Measurements from ENCODE around the gene SNAP91.

Gene SNAP91

GRCh38 chr6:83615025-83615999, 93.6 kb downstream of the SNAP91 start:
- Histone ChIP-seq H3K27me3 (ENCODE audit: control insufficient read depth, insufficient read depth, low read length) (no peaks in the 10 kb centered on the region), H3K9ac (ENCODE audit: low read length) (no peak overlapping the region), H3K36me3 (ENCODE audit: control insufficient read depth, insufficient read depth, low read length) (no peaks in the 10 kb centered on the region), H3K4me3 (ENCODE audit: low read length) (no peak overlapping the region), H3K27ac (ENCODE audit: low read depth, low read length) (no peak overlapping the region), H3K4me1 (ENCODE audit: control insufficient read depth, insufficient read depth, low read length) (no peaks in the 10 kb centered on the region)

- H3K9ac ChIP-seq (ENCODE audit: low read length), result no peak overlapping the region
- no peak overlapping the region for H3K27ac ChIP-seq (ENCODE audit: low read depth, low read length)
- H3K27me3 ChIP-seq (ENCODE audit: control insufficient read depth, insufficient read depth, low read length), result no peaks in the 10 kb centered on the region
- no peaks in the 10 kb centered on the region for H3K36me3 ChIP-seq (ENCODE audit: control insufficient read depth, insufficient read depth, low read length)
- H3K4me3 ChIP-seq (ENCODE audit: low read length), result no peak overlapping the region
- H3K4me1 ChIP-seq (ENCODE audit: control insufficient read depth, insufficient read depth, low read length), result no peaks in the 10 kb centered on the region
Measured at GRCh38 chr6:83613378-83613777, 95.5 kb downstream of the SNAP91 start.

- H3K27ac ChIP-seq (ENCODE audit: low read depth, low read length), result no peak overlapping the region
- no peaks in the 10 kb centered on the region for H3K4me1 ChIP-seq (ENCODE audit: control insufficient read depth, insufficient read depth, low read length)
- H3K27me3 ChIP-seq (ENCODE audit: control insufficient read depth, insufficient read depth, low read length), result no peaks in the 10 kb centered on the region
- no peaks in the 10 kb centered on the region for H3K36me3 ChIP-seq (ENCODE audit: control insufficient read depth, insufficient read depth, low read length)
- H3K9ac ChIP-seq (ENCODE audit: low read length), result no peak overlapping the region
- no peak overlapping the region for H3K4me3 ChIP-seq (ENCODE audit: low read length)
Measured at GRCh38 chr6:83609248-83609647, 99.7 kb downstream of the SNAP91 start.

GRCh38 chr6:83605517-83605916, 103.4 kb downstream of the SNAP91 start:
- no peak overlapping the region for H3K4me3 ChIP-seq (ENCODE audit: low read length)
- no peak overlapping the region for H3K27ac ChIP-seq (ENCODE audit: low read depth, low read length)

GRCh38 chr6:83603551-83603950, 105.3 kb downstream of the SNAP91 start:
- no peak overlapping the region for H3K9ac ChIP-seq (ENCODE audit: low read length)
- no peak overlapping the region for H3K27ac ChIP-seq (ENCODE audit: low read depth, low read length)
- H3K27me3 ChIP-seq (ENCODE audit: control insufficient read depth, insufficient read depth, low read length), result no peaks in the 10 kb centered on the region
- H3K36me3 ChIP-seq (ENCODE audit: control insufficient read depth, insufficient read depth, low read length), result no peaks in the 10 kb centered on the region
- H3K4me3 ChIP-seq (ENCODE audit: low read length), result no peak overlapping the region
- no peaks in the 10 kb centered on the region for H3K4me1 ChIP-seq (ENCODE audit: control insufficient read depth, insufficient read depth, low read length)

More at GRCh38 chr6:83605517-83605916, 103.4 kb downstream of the SNAP91 start:
- Histone ChIP-seq H3K9ac (ENCODE audit: low read length) (no peak overlapping the region), H3K4me1 (ENCODE audit: control insufficient read depth, insufficient read depth, low read length) (no peaks in the 10 kb centered on the region), H3K36me3 (ENCODE audit: control insufficient read depth, insufficient read depth, low read length) (no peaks in the 10 kb centered on the region), H3K27me3 (ENCODE audit: control insufficient read depth, insufficient read depth, low read length) (no peaks in the 10 kb centered on the region)

- H3K4me1 ChIP-seq (ENCODE audit: control insufficient read depth, insufficient read depth, low read length), result no peaks in the 10 kb centered on the region
- no peak overlapping the region for H3K4me3 ChIP-seq (ENCODE audit: low read length)
- H3K27ac ChIP-seq (ENCODE audit: low read depth, low read length), result no peak overlapping the region
- H3K9ac ChIP-seq (ENCODE audit: low read length), result no peak overlapping the region
- no peaks in the 10 kb centered on the region for H3K36me3 ChIP-seq (ENCODE audit: control insufficient read depth, insufficient read depth, low read length)
- H3K27me3 ChIP-seq (ENCODE audit: control insufficient read depth, insufficient read depth, low read length), result no peaks in the 10 kb centered on the region
Measured at GRCh38 chr6:83601119-83601518, 107.8 kb downstream of the SNAP91 start.

GRCh38 chr6:83600459-83600858, 108.4 kb downstream of the SNAP91 start:
- H3K4me1 ChIP-seq (ENCODE audit: control insufficient read depth, insufficient read depth, low read length), result no peaks in the 10 kb centered on the region
- H3K27me3 ChIP-seq (ENCODE audit: control insufficient read depth, insufficient read depth, low read length), result no peaks in the 10 kb centered on the region
- no peak overlapping the region for H3K9ac ChIP-seq (ENCODE audit: low read length)
- H3K4me3 ChIP-seq (ENCODE audit: low read length), result no peak overlapping the region
- H3K27ac ChIP-seq (ENCODE audit: low read depth, low read length), result no peak overlapping the region
- no peaks in the 10 kb centered on the region for H3K36me3 ChIP-seq (ENCODE audit: control insufficient read depth, insufficient read depth, low read length)

- H3K4me3 ChIP-seq (ENCODE audit: low read length), result no peak overlapping the region
- H3K27ac ChIP-seq (ENCODE audit: low read depth, low read length), result no peak overlapping the region
- no peaks in the 10 kb centered on the region for H3K4me1 ChIP-seq (ENCODE audit: control insufficient read depth, insufficient read depth, low read length)
- no peak overlapping the region for H3K9ac ChIP-seq (ENCODE audit: low read length)
- H3K36me3 ChIP-seq (ENCODE audit: control insufficient read depth, insufficient read depth, low read length), result no peaks in the 10 kb centered on the region
- H3K27me3 ChIP-seq (ENCODE audit: control insufficient read depth, insufficient read depth, low read length), result no peaks in the 10 kb centered on the region
Measured at GRCh38 chr6:83597511-83597910, 111.4 kb downstream of the SNAP91 start.

- H3K4me1 ChIP-seq (ENCODE audit: control insufficient read depth, insufficient read depth, low read length), result no peaks in the 10 kb centered on the region
- H3K9ac ChIP-seq (ENCODE audit: low read length), result no peak overlapping the region
Measured at GRCh38 chr6:83597051-83597450, 111.8 kb downstream of the SNAP91 start.

GRCh38 chr6:83594941-83595340, 114.0 kb downstream of the SNAP91 start:
- Histone ChIP-seq H3K27ac (ENCODE audit: low read depth, low read length) (no peak overlapping the region), H3K36me3 (ENCODE audit: control insufficient read depth, insufficient read depth, low read length) (no peaks in the 10 kb centered on the region), H3K4me3 (ENCODE audit: low read length) (no peak overlapping the region), H3K9ac (ENCODE audit: low read length) (no peak overlapping the region), H3K27me3 (ENCODE audit: control insufficient read depth, insufficient read depth, low read length) (no peaks in the 10 kb centered on the region), H3K4me1 (ENCODE audit: control insufficient read depth, insufficient read depth, low read length) (no peaks in the 10 kb centered on the region)

More at GRCh38 chr6:83597051-83597450, 111.8 kb downstream of the SNAP91 start:
- H3K27me3 ChIP-seq (ENCODE audit: control insufficient read depth, insufficient read depth, low read length), result no peaks in the 10 kb centered on the region
- H3K4me3 ChIP-seq (ENCODE audit: low read length), result no peak overlapping the region
- H3K36me3 ChIP-seq (ENCODE audit: control insufficient read depth, insufficient read depth, low read length), result no peaks in the 10 kb centered on the region
- no peak overlapping the region for H3K27ac ChIP-seq (ENCODE audit: low read depth, low read length)

- Histone ChIP-seq H3K27me3 (ENCODE audit: control insufficient read depth, insufficient read depth, low read length) (no peaks in the 10 kb centered on the region), H3K4me1 (ENCODE audit: control insufficient read depth, insufficient read depth, low read length) (no peaks in the 10 kb centered on the region), H3K36me3 (ENCODE audit: control insufficient read depth, insufficient read depth, low read length) (no peaks in the 10 kb centered on the region), H3K27ac (ENCODE audit: low read depth, low read length) (no peak overlapping the region), H3K4me3 (ENCODE audit: low read length) (no peak overlapping the region), H3K9ac (ENCODE audit: low read length) (no peak overlapping the region)
Measured at GRCh38 chr6:83593395-83593785, 115.5 kb downstream of the SNAP91 start.

- no peak overlapping the region for H3K27ac ChIP-seq (ENCODE audit: low read depth, low read length)
- no peaks in the 10 kb centered on the region for H3K36me3 ChIP-seq (ENCODE audit: control insufficient read depth, insufficient read depth, low read length)
- H3K9ac ChIP-seq (ENCODE audit: low read length), result no peak overlapping the region
- H3K27me3 ChIP-seq (ENCODE audit: control insufficient read depth, insufficient read depth, low read length), result no peaks in the 10 kb centered on the region
- no peaks in the 10 kb centered on the region for H3K4me1 ChIP-seq (ENCODE audit: control insufficient read depth, insufficient read depth, low read length)
- no peak overlapping the region for H3K4me3 ChIP-seq (ENCODE audit: low read length)
Measured at GRCh38 chr6:83592770-83593394, 116.0 kb downstream of the SNAP91 start.
